C4-2B (cell line): ENCODE measurements around the gene UBXN2A.
A peak's percentile ranks its signal among the peaks of the same experiment; 100 is the strongest.

Experiments
- H3K27ac ChIP-seq: fragments of 450-650 bp; 2 replicates; pipeline ENCODE4 v1.5.1; 2017
- CTCF ChIP-seq: fragments of 450-650 bp; conservative IDR thresholded peaks from 2 replicates; pipeline ENCODE4 v1.5.1; 2017; ENCODE audit warnings: mild to moderate bottlenecking
- ZFX ChIP-seq: fragments of 450-650 bp; IDR thresholded peaks from 2 replicates; pipeline ENCODE4 v1.6.1; 2017

The UBXN2A gene

GRCh38 chr2:23925702-23926289, 14.5 kb upstream of the UBXN2A start:
- peak overlapping the region; percentile 93 for H3K27ac ChIP-seq
- TF ChIP-seq ZFX: no peak
- TF ChIP-seq CTCF: no peak

- peak overlapping the region; percentile 93 for H3K27ac ChIP-seq
- TF ChIP-seq ZFX: peak; percentile 83
- no peak for TF ChIP-seq CTCF
These were observed 13.9 kb upstream of the UBXN2A start for GRCh38 chr2:23926290-23926749.

GRCh38 chr2:23926750-23927571, 13.3 kb upstream of the UBXN2A start, which contains the start of gene ATAD2B:
TSS of gene ATAD2B (minus strand) at chr2:23927123. CDS start at chr2:23926770, 353 bp downstream.
- H3K27ac ChIP-seq: peak within 1 kb of the TSS; percentile 93
- TF ChIP-seq ZFX (peak; percentile 55), CTCF (peak; percentile 93)

- H3K27ac ChIP-seq: no peak overlapping the region
- TF ChIP-seq ZFX: no peak
- TF ChIP-seq CTCF: no peak
These were observed 6.0 kb upstream of the UBXN2A start for GRCh38 chr2:23934259-23934658.

GRCh38 chr2:23940718-23941620, 706 bp downstream of the UBXN2A start:
- no peak for TF ChIP-seq CTCF
- no peak; the same call in none of the 2 replicates for TF ChIP-seq ZFX
- peak overlapping the region; percentile 78 for H3K27ac ChIP-seq

GRCh38 chr2:23941644-23942043, 1.4 kb downstream of the UBXN2A start:
- TF ChIP-seq ZFX (no peak), CTCF (no peak)
- H3K27ac ChIP-seq: no peak overlapping the region
